Measurements from ENCODE around the gene SBF2. TPM values are rescaled to one million over a fixed set of nuclear protein-coding genes. Genes with fewer than 3 reads are reported as not detected.

The SBF2 gene
- total and polyA plus RNA-seq, 3 donors from 2014 or later: 27.8 to 52.8 (median 48.7) TPM

DNA sequence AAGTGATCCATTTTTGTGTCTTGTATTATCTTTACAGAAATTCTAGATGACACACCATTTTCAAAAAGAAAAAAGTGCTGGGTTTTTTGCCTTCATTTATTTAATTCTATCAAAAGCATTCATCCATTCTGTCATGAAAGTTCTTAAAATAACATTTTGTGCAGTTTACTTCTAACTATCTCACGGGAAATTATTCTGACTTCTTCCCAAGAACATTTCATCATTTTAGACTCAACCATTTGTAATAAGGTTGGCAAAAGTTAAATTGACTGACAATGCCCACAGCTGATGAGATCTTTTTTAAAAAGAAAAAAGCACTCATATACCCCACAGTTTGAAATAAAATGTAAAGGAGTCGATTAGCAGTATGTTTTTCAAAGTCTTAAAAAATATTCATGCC, 68.5 kb downstream of the SBF2 start:
- no peak overlapping the region for H3K4me3 ChIP-seq
- intact Hi-C loops (cut with DNase I; ENCODE audit: low total_unique reads): no loop called here

DNA sequence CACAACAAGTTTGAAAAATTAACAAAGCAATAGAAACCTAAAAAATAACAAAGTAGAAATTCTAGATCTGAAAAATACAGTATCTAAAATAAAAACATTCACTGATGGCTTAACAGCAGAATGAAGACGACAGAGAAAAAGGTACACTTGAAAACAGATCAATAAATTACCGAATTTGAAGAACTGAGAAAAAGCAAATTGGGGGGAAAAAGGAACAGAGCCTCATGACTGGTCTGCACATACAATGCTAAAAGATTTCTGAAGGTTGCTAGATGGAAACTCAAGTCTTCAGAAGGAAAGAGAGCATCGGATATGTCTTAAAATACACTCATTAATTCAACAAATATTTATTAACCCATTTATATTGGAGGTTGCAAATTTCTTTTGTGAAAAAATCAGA, 71.6 kb downstream of the SBF2 start:
- H3K4me1 ChIP-seq: no peaks in the 10 kb centered on the region

More for the DNA sequence above, 68.5 kb downstream of the SBF2 start:
- TF ChIP-seq, protein P1, sequence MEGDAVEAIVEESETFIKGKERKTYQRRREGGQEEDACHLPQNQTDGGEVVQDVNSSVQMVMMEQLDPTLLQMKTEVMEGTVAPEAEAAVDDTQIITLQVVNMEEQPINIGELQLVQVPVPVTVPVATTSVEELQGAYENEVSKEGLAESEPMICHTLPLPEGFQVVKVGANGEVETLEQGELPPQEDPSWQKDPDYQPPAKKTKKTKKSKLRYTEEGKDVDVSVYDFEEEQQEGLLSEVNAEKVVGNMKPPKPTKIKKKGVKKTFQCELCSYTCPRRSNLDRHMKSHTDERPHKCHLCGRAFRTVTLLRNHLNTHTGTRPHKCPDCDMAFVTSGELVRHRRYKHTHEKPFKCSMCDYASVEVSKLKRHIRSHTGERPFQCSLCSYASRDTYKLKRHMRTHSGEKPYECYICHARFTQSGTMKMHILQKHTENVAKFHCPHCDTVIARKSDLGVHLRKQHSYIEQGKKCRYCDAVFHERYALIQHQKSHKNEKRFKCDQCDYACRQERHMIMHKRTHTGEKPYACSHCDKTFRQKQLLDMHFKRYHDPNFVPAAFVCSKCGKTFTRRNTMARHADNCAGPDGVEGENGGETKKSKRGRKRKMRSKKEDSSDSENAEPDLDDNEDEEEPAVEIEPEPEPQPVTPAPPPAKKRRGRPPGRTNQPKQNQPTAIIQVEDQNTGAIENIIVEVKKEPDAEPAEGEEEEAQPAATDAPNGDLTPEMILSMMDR (IDR thresholded peaks at IDR 0.05): no peak
- TF ChIP-seq POLR2A (IDR thresholded peaks at IDR 0.05): no peak
- WGBS, 2 donors: 32 to 33% methylated on average over 2 of the region's 2 CpGs
- no peaks in the 10 kb centered on the region for H3K9me3 ChIP-seq
- H3K27me3 ChIP-seq: no peaks in the 10 kb centered on the region
- no peak for DNase-seq
- no peak overlapping the region for H3K27ac ChIP-seq
- no peaks in the 10 kb centered on the region for H3K4me1 ChIP-seq
- no peaks in the 10 kb centered on the region for H3K36me3 ChIP-seq (ENCODE audit: low read depth, missing control alignments)

DNA sequence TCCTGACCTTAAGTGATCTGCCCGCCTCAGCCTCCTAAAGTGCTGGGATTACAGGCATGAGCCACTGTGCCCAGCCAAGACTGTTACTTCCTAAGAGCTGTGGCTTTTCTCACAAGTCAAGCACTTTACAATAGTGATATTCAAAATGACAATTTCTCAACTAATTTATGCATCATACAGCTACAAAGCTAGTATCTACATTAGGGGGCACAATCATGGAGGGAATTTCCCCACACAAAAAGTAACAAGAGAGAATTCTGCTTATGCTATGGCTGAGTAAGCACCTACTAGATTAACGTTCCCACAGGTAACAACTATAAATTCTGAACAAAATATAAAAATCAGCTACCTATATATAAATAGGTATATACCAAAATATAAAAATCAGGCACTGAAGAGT, 72.7 kb downstream of the SBF2 start:
- H3K27ac ChIP-seq: no peak overlapping the region
- no peak for TF ChIP-seq POLR2A (IDR thresholded peaks at IDR 0.05)
- TF ChIP-seq, protein P1 (IDR thresholded peaks at IDR 0.05): no peak
- H3K4me1 ChIP-seq: no peaks in the 10 kb centered on the region
- intact Hi-C loops (cut with DNase I; ENCODE audit: low total_unique reads): no loop called here
- DNase-seq: no peak
- 95 to 100% methylated on average over 2 of the region's 2 CpGs for WGBS, 2 donors
- no peaks in the 10 kb centered on the region for H3K36me3 ChIP-seq (ENCODE audit: low read depth, missing control alignments)
- no peak overlapping the region for H3K4me3 ChIP-seq
- no peaks in the 10 kb centered on the region for H3K27me3 ChIP-seq
- no peaks in the 10 kb centered on the region for H3K9me3 ChIP-seq

More for the DNA sequence above, 71.6 kb downstream of the SBF2 start:
- 82 to 84% methylated on average over 3 of the region's 3 CpGs for WGBS, 2 donors
- Histone ChIP-seq H3K27me3 (no peaks in the 10 kb centered on the region), H3K36me3 (ENCODE audit: low read depth, missing control alignments) (no peaks in the 10 kb centered on the region), H3K4me3 (no peak overlapping the region), H3K27ac (no peak overlapping the region), H3K9me3 (no peaks in the 10 kb centered on the region)
- intact Hi-C loops (cut with DNase I; ENCODE audit: low total_unique reads): no loop called here
- DNase-seq: no peak
- TF ChIP-seq, protein P1 (IDR thresholded peaks at IDR 0.05): no peak
- TF ChIP-seq POLR2A (IDR thresholded peaks at IDR 0.05): no peak

DNA sequence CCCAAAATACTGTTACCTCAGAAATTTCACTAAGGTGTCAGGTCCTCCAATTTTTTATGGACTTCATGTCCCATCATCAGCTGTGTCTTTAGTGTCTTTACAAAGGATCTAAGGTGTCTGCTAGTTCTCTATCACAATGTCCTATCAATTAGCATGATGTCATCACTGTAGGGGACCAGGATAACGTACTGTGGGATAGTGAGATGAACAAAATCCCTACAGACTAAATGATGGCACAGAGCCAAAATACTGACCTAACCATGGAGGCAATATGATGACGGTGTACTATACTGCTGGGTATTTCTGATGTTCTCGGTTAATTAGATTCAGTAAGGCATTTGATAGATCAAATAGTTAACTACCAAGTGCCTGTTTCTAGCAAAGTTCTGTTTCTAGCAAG, 82.5 kb downstream of the SBF2 start:
- Histone ChIP-seq H3K4me1 (peaks cover 5% of the 10 kb centered on the region), H3K27me3 (no peaks in the 10 kb centered on the region), H3K27ac (no peak overlapping the region), H3K9me3 (no peaks in the 10 kb centered on the region), H3K4me3 (no peak overlapping the region), H3K36me3 (ENCODE audit: low read depth, missing control alignments) (no peaks in the 10 kb centered on the region)
- 85 to 88% methylated on average over 3 of the region's 3 CpGs for WGBS, 2 donors
- no peak for DNase-seq
- TF ChIP-seq POLR2A (IDR thresholded peaks at IDR 0.05): no peak
- TF ChIP-seq, protein P1 (IDR thresholded peaks at IDR 0.05): no peak
- intact Hi-C loops (cut with DNase I; ENCODE audit: low total_unique reads): no loop called here

DNA sequence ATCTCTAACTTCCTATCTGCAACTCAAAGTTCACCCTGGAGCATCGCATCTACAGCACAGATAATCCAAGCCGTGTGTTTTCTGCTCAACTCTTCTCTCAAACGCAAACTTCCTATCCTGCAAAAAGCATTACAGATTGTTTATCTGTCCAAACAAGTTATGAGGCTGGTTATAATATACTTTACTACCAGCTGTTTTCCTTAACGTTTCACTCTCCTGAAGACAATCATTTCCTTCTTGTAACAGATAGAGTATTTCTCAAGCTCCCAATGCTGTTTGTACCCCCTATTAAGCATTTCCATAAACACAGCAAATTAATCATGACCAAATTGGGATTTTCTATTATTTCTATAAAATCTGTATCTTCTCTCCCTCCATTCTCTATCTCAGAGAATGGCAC, 84.7 kb downstream of the SBF2 start:
- no peak for TF ChIP-seq POLR2A (IDR thresholded peaks at IDR 0.05)
- TF ChIP-seq, protein P1 (IDR thresholded peaks at IDR 0.05): no peak
- no peak for DNase-seq
- H3K4me1 ChIP-seq: peaks cover 5% of the 10 kb centered on the region
- H3K36me3 ChIP-seq (ENCODE audit: low read depth, missing control alignments): no peaks in the 10 kb centered on the region
- H3K27ac ChIP-seq: no peak overlapping the region
- no peaks in the 10 kb centered on the region for H3K9me3 ChIP-seq
- H3K4me3 ChIP-seq: no peak overlapping the region
- WGBS, 2 donors: 83 to 86% methylated on average over 4 of the region's 4 CpGs
- intact Hi-C loops (cut with DNase I; ENCODE audit: low total_unique reads): no loop called here
- H3K27me3 ChIP-seq: no peaks in the 10 kb centered on the region
